WTC11 (cell line): ENCODE measurements around the gene KRT34. TPM values are rescaled to one million over a fixed set of nuclear protein-coding genes. Genes with fewer than 3 reads are reported as not detected.

ENCODE experiments used
- ATAC-seq: fragments of 200-7000 bp; cut with Tn5 transposase; 2 replicates; pipeline ENCODE4 v1.10.0; 2021; ENCODE audit warnings: mild to moderate bottlenecking, moderate library complexity
- CTCF ChIA-PET: fragments of 300-600 bp; sonication (Branson Sonifier 250); formaldehyde crosslinking; loops from one replicate; lab custom pipeline; 2021; ENCODE audit warnings: antibody characterized with exemption; lab: Charles Lee
- POLR2A ChIA-PET: fragments of 350-600 bp; sonication (Branson Sonifier 250); formaldehyde crosslinking; loops from one replicate; lab custom pipeline; 2021; ENCODE audit warnings: antibody characterized with exemption; lab: Charles Lee
- DNase-seq: peaks from one replicate; pipeline ENCODE4 v3.0.0; 2021; ENCODE audit warnings: low spot score
- H3K27ac Mint-ChIP-seq: 2 replicates; pipeline ENCODE4 v1.8.0; 2021; ENCODE audit warnings: mixed read lengths
- H3K27me3 Mint-ChIP-seq: 2 replicates; pipeline ENCODE4 v1.8.0; 2021; ENCODE audit warnings: low read depth, mild to moderate bottlenecking, moderate library complexity, mixed read lengths
- H3K36me3 Mint-ChIP-seq: 2 replicates; pipeline ENCODE4 v1.8.0; 2021; ENCODE audit warnings: mixed read lengths
- H3K4me1 Mint-ChIP-seq: 2 replicates; pipeline ENCODE4 v1.8.0; 2022; ENCODE audit warnings: mixed read lengths
- H3K4me3 Mint-ChIP-seq: 2 replicates; pipeline ENCODE4 v1.8.0; 2021; ENCODE audit warnings: mild to moderate bottlenecking, moderate library complexity, mixed read lengths
- H3K9me3 Mint-ChIP-seq: 2 replicates; pipeline ENCODE4 v1.8.0; 2021; ENCODE audit warnings: mixed read lengths
- ATF6 ChIP-seq: sonication (generic); formaldehyde crosslinking; IDR thresholded peaks from 2 replicates; pipeline ENCODE4 v1.8.1; 2023; ENCODE audit warnings: mild to moderate bottlenecking, missing genetic modification reagents
- CDX4 ChIP-seq: fragments of 250-450 bp; sonication (Bioruptor Pico); IDR thresholded peaks from 2 replicates; pipeline ENCODE4 v1.9.0; 2021; ENCODE audit warnings: moderate library complexity, mild to moderate bottlenecking, inconsistent platforms, borderline replicate concordance
- CTCF ChIP-seq: fragments of 200-600 bp; IDR thresholded peaks from 2 replicates; pipeline ENCODE4 v1.8.0; 2022; ENCODE audit warnings: antibody characterized with exemption
- E2F5 ChIP-seq: sonication (generic); formaldehyde crosslinking; IDR thresholded peaks from 2 replicates; pipeline ENCODE4 v1.8.1; 2022; ENCODE audit warnings: mild to moderate bottlenecking, moderate library complexity, missing genetic modification reagents
- FOXJ3 ChIP-seq: sonication (generic); formaldehyde crosslinking; IDR thresholded peaks from 2 replicates; pipeline ENCODE4 v1.9.0; 2021; ENCODE audit warnings: missing genetic modification reagents, mild to moderate bottlenecking, borderline replicate concordance
- FOXP1 ChIP-seq: sonication (generic); formaldehyde crosslinking; IDR thresholded peaks from 2 replicates; pipeline ENCODE4 v1.8.0; 2022; ENCODE audit warnings: missing genetic modification reagents, mild to moderate bottlenecking, moderate library complexity, borderline replicate concordance
- GABPB1 ChIP-seq: sonication (generic); formaldehyde crosslinking; IDR thresholded peaks from 2 replicates; pipeline ENCODE4 v1.8.1; 2023; ENCODE audit warnings: mild to moderate bottlenecking, missing genetic modification reagents
- NR1H2 ChIP-seq: sonication (generic); formaldehyde crosslinking; IDR thresholded peaks from 2 replicates; pipeline ENCODE4 v1.9.0; 2021; ENCODE audit warnings: mild to moderate bottlenecking, moderate library complexity, missing genetic modification reagents
- OVOL2 ChIP-seq: fragments of 250-450 bp; sonication (Bioruptor Pico); IDR thresholded peaks from 2 replicates; pipeline ENCODE4 v1.9.0; 2021; ENCODE audit warnings: mild to moderate bottlenecking, borderline replicate concordance
- PRRX2 ChIP-seq: fragments of 250-450 bp; sonication (Bioruptor Pico); IDR thresholded peaks from 2 replicates; pipeline ENCODE4 v1.8.0; 2021; ENCODE audit warnings: mild to moderate bottlenecking
- RELA ChIP-seq: sonication (generic); formaldehyde crosslinking; IDR thresholded peaks from 2 replicates; pipeline ENCODE4 v1.8.1; 2022; ENCODE audit warnings: missing genetic modification reagents, mild to moderate bottlenecking, borderline replicate concordance
- SMAD3 ChIP-seq: sonication (generic); formaldehyde crosslinking; IDR thresholded peaks from 2 replicates; pipeline ENCODE4 v1.8.0; 2022; ENCODE audit warnings: missing genetic modification reagents, mild to moderate bottlenecking, borderline replicate concordance
- SMAD4 ChIP-seq: sonication (generic); formaldehyde crosslinking; IDR thresholded peaks from 2 replicates; pipeline ENCODE4 v1.8.0; 2022; ENCODE audit warnings: mild to moderate bottlenecking, missing genetic modification reagents
- SP1 ChIP-seq: sonication (generic); formaldehyde crosslinking; conservative IDR thresholded peaks from 2 replicates; pipeline ENCODE4 v1.8.1; 2022; ENCODE audit warnings: missing genetic modification reagents
- TCF7 ChIP-seq: sonication (generic); formaldehyde crosslinking; IDR thresholded peaks from 2 replicates; pipeline ENCODE4 v1.8.0; 2022; ENCODE audit warnings: mild to moderate bottlenecking, low read depth, missing genetic modification reagents, moderate library complexity
- ZBTB43 ChIP-seq: sonication (generic); formaldehyde crosslinking; IDR thresholded peaks from 2 replicates; pipeline ENCODE4 v1.8.1; 2023; ENCODE audit warnings: mild to moderate bottlenecking, missing genetic modification reagents
- ZNF263 ChIP-seq: sonication (generic); formaldehyde crosslinking; IDR thresholded peaks from 2 replicates; pipeline ENCODE4 v1.8.1; 2022; ENCODE audit warnings: low read depth, mild to moderate bottlenecking, moderate library complexity, missing genetic modification reagents
- ZNF317 ChIP-seq: sonication (generic); formaldehyde crosslinking; IDR thresholded peaks from 2 replicates; pipeline ENCODE4 v1.8.1; 2023; ENCODE audit warnings: low read depth, mild to moderate bottlenecking, moderate library complexity, missing genetic modification reagents, borderline replicate concordance
- ZNF396 ChIP-seq: fragments of 250-450 bp; sonication (Bioruptor Pico); IDR thresholded peaks from 2 replicates; pipeline ENCODE4 v1.8.0; 2021; ENCODE audit warnings: mild to moderate bottlenecking, moderate library complexity, borderline replicate concordance
- ZNF416 ChIP-seq: fragments of 250-450 bp; sonication (Bioruptor Pico); IDR thresholded peaks from 2 replicates; pipeline ENCODE4 v1.9.0; 2021; ENCODE audit warnings: mild to moderate bottlenecking, inconsistent platforms
- ZNF671 ChIP-seq: fragments of 250-450 bp; sonication (Bioruptor Pico); IDR thresholded peaks from 2 replicates; pipeline ENCODE4 v1.8.0; 2021; ENCODE audit warnings: mild to moderate bottlenecking
- ZSCAN18 ChIP-seq: fragments of 250-450 bp; sonication (Bioruptor Pico); IDR thresholded peaks from 2 replicates; pipeline ENCODE4 v2.1.2; 2022; ENCODE audit warnings: mild to moderate bottlenecking, moderate library complexity
- total RNA-seq: library from RNA; stranded (reverse); gene quantifications from 3 replicates; pipeline ENCODE4 v1.2.3, GENCODE V29; 2021
- TF ChIP-seq, protein P1 (sequence below): sonication (generic); formaldehyde crosslinking; IDR thresholded peaks from 2 replicates; pipeline ENCODE4 v1.8.1; 2023; ENCODE audit warnings: mild to moderate bottlenecking, missing genetic modification reagents, moderate library complexity
- TF ChIP-seq, protein P2 (sequence below): sonication (generic); formaldehyde crosslinking; IDR thresholded peaks from 2 replicates; pipeline ENCODE4 v1.8.0; 2023; ENCODE audit warnings: missing genetic modification reagents

Gene KRT34
- total RNA-seq, 1 experiment from 2014 or later: not detected

GRCh38 chr17:41391535-41391934, 9.4 kb upstream of the KRT34 start:
- CTCF ChIA-PET: interaction anchor here (1.5 to 2.6 kb wide), 3 partner anchors 26 to 257 kb away, joined by 5 to 11 read pairs (median 11); no protein-coding TSS in a partner anchor
- no peak for DNase-seq
- POLR2A ChIA-PET: no interaction called here
- Mint-ChIP-seq H3K4me1 (no peaks in the 10 kb centered on the region), H3K27ac (no peak overlapping the region), H3K27me3 (no peaks in the 10 kb centered on the region; the same call in 1 of the 2 replicates), H3K36me3 (peaks cover 5% of the 10 kb centered on the region), H3K9me3 (peaks cover 8% of the 10 kb centered on the region), H3K4me3 (no peak overlapping the region)
- no peak for ATAC-seq
- TF ChIP-seq PRRX2 (CRISPR knock-in tag): no peak
- no peak for TF ChIP-seq GABPB1 (CRISPR knock-in tag)
- TF ChIP-seq ZBTB43 (CRISPR knock-in tag): no peak
- TF ChIP-seq ZSCAN18 (CRISPR knock-in tag): no peak
- TF ChIP-seq ZNF396: no peak
- no peak for TF ChIP-seq FOXJ3 (CRISPR knock-in tag)
- no peak for TF ChIP-seq ZNF671 (CRISPR knock-in tag)
- TF ChIP-seq TCF7 (CRISPR knock-in tag): no peak
- no peak for TF ChIP-seq OVOL2 (CRISPR knock-in tag)
- no peak for TF ChIP-seq SP1
- TF ChIP-seq RELA: no peak
- no peak for TF ChIP-seq ZNF263 (CRISPR knock-in tag)
- TF ChIP-seq, protein P1, sequence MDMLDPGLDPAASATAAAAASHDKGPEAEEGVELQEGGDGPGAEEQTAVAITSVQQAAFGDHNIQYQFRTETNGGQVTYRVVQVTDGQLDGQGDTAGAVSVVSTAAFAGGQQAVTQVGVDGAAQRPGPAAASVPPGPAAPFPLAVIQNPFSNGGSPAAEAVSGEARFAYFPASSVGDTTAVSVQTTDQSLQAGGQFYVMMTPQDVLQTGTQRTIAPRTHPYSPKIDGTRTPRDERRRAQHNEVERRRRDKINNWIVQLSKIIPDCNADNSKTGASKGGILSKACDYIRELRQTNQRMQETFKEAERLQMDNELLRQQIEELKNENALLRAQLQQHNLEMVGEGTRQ (CRISPR knock-in tag): no peak
- no peak for TF ChIP-seq SMAD4 (CRISPR knock-in tag)
- no peak for TF ChIP-seq ZNF416 (CRISPR knock-in tag)
- no peak for TF ChIP-seq ATF6 (CRISPR knock-in tag)
- TF ChIP-seq, protein P2, sequence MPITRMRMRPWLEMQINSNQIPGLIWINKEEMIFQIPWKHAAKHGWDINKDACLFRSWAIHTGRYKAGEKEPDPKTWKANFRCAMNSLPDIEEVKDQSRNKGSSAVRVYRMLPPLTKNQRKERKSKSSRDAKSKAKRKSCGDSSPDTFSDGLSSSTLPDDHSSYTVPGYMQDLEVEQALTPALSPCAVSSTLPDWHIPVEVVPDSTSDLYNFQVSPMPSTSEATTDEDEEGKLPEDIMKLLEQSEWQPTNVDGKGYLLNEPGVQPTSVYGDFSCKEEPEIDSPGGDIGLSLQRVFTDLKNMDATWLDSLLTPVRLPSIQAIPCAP (CRISPR knock-in tag): no peak
- no peak for TF ChIP-seq NR1H2 (CRISPR knock-in tag)

GRCh38 chr17:41390411-41390938, 8.4 kb upstream of the KRT34 start:
- no peak overlapping the region for H3K4me3 Mint-ChIP-seq
- no peaks in the 10 kb centered on the region; the same call in 1 of the 2 replicates for H3K27me3 Mint-ChIP-seq
- no peak overlapping the region for H3K27ac Mint-ChIP-seq
- ATAC-seq: no peak
- no peaks in the 10 kb centered on the region for H3K4me1 Mint-ChIP-seq
- no peak for DNase-seq
- peaks cover 6% of the 10 kb centered on the region for H3K36me3 Mint-ChIP-seq
- ChIA-PET CTCF (interaction anchor here (0.8 to 2.6 kb wide), 4 partner anchors 15 to 258 kb away, joined by 3 to 11 read pairs (median 8); no protein-coding TSS in a partner anchor), POLR2A (no interaction called here)
- peaks cover 15% of the 10 kb centered on the region for H3K9me3 Mint-ChIP-seq
- TF ChIP-seq CDX4 (no peak), CTCF (no peak), FOXP1 (CRISPR knock-in tag) (no peak), E2F5 (CRISPR knock-in tag) (no peak), ZNF317 (CRISPR knock-in tag) (no peak), SMAD3 (CRISPR knock-in tag) (no peak)
- TF ChIP-seq, protein P1 (CRISPR knock-in tag): no peak
